GM19395 (cell line): ENCODE measurements around the gene CDH4.

Experiments used
- ATAC-seq: cut with Tn5 transposase; IDR thresholded peaks from one replicate; pipeline ENCODE4 v1.9.1; 2021; ENCODE audit warnings: mild to moderate bottlenecking, moderate library complexity; ENCODE audit not compliant: unreplicated experiment

The CDH4 gene

DNA sequence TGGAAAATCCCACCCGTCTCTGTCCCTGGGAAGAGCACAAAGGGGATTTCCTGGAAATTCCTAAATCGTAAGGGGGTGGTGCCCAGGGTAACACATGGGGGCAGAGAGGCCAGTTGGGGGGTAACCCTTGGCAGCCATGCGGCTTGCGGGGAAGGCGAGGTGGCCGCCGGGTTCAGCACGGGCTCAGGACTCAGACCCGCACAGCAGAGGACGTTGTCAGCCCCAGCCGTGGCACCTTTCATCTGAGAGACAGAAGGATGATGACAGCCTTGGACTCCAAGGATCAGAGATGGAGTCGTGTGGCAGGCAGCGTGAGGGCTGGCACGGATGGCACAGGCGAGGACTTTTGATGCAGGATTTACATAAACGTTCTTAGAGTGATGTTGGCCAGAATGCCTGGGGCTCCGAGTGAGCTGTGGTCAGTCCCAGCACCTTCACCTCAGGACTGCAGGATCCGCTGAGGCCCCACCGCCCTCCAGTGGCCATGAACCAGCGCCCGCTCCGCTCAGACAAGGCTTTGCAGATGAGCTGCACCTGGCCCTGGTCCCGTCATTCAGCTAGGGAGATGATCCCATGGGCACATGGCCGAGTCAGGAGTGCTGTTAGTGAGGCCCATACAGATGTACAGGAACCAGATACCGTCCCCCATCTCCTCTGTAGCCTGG, 623.3 kb downstream of the CDH4 start:
- no peak for ATAC-seq

- no peak for ATAC-seq
These were observed 623.9 kb downstream of the CDH4 start for GRCh38 chr20:61875996-61876395.

DNA sequence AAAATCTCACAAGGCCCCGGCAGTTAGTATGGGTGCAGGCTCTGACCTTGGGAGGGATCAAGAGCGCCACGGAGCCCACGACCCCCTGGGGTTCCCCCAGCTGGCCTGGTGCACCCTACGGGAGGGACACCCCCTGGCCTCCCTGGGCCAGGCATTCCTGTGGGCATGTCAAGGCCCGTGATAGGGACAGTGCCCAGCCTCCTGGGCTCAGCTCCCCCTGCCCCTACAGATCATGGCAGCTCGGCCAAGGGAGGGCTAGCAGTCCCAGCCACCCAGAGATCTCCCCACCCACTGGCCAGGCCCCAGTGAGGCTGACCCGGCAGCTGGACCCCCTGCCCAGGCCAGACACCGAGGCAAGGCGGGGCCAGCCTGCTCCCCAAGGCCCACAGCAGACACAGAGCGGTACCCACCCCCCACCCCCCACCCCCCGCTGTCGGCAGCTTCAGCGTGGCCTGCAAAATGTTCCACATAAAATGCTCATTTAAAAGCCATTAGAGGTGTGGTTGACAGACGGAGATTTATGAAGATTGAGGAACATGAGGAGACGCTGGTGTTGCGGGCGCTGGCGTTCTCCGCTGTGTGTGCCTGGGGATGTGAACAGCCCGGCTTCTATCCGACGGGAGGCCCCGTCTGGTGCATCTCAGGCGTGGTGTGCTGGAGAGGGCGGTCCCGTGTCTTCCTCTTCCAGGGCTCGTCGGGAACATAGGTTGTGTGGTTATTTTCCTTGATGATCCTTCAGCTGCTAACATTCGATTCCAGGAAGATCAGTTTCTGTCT, 625.1 kb downstream of the CDH4 start:
- no peak for ATAC-seq

GRCh38 chr20:61877776-61878477, 625.9 kb downstream of the CDH4 start:
- ATAC-seq, result no peak

DNA sequence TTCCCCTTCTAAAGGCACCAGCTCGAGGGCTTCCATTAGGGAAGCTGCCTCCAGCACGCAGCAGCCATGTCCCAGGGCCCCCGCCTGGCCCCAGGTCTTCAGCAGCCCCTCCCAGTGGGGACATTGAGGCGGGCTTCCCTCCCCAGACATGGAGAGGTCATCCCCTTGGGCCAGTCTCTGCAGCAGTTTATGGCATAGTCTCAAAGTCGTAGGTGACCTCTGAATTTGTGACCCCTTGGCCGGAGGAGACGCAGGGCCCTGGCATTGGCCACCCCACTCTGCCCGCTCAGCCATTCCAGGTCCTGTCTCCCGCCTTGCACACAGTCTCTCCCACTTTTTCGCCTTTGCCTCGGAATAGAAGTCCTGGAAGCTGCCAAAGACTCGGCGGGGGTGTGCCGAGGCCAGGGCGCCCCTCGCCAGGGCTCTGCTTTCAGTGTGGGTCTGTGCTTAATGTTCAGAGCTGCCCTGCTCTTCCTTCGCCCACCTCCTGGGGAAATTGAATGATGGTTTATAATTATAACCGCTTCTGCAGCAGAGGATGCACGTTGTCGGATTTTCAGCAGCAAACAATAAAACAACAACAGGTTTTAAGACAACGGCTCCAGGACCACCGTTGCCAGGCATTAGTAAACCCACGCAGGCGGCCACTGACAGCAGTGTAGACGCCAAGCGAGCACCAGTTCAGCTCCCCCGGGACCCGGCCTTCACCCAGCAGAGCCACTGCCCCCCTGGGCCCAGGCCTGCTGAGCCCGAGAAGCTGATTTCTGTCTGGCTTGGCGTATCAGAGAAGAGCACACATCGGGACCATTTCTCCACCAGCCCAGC, 626.6 kb downstream of the CDH4 start:
- no peak for ATAC-seq

GRCh38 chr20:61879303-61879620, 627.2 kb downstream of the CDH4 start:
- ATAC-seq, result no peak

DNA sequence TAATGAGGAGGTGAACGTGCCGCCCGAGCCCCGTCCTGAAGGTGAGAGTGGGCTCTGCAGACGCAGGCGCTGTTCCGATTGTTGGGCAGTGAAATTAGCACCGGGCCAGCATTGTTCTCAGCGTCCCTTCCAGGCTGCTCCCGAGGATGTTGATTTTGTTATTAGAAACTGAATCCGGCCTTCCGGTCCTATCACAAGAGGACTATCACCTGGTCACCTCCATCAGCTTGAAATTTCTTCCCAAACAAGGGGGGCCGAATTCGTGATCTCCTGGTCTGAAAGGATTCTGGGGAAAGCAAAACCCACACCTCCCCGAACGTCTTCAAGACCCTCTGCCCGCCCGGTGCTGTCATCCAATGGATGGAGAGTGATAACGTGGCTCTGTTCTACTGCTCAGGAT, 627.6 kb downstream of the CDH4 start:
- ATAC-seq, result no peak

GRCh38 chr20:61880706-61881105, 628.6 kb downstream of the CDH4 start:
- ATAC-seq, result no peak

GRCh38 chr20:61881416-61881815, 629.4 kb downstream of the CDH4 start:
- no peak for ATAC-seq

- ATAC-seq, result no peak
These were observed 629.8 kb downstream of the CDH4 start for GRCh38 chr20:61881861-61882260.

DNA sequence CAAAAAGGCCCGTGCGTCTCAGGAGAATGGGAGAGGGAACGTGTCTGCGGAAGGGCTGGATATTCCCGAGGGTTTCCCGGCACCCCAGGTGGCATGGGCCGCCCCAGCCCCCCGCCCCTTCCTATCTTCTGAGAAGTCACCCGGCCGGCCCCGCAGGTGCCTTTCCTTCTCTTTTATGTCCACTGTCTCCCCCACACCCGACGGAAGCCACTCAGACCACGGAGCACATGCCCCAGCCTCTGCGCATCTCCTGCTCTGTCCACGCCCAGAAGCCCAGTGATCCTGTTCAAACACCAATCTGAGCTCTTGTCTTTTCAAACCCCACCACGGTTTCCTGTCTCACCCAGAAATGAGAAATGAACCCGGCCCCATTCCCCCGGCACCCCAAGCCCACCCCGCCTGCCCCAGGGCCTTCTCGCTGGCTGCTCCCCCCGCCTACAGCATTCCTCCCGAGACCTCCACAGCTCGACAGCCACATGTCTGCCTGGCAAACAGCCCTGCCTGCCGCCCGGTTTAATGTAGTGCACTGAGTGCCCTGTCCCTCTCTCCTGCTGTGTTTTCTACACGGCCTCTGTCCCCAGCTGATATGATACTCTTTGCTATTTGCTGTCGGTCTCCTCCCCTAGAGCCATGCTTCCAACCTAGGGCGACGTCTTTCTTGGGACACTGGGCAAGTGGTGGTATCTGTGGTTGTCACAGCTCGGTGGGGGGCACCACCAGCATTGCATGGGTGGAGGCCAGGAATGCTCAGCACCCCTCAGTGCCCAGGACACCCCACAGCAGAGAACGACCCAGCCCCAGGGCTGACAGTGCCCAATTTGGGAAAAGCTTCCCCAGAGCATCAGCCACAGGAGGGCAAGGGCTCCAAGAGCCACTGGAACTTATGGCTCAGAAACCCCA, 630.9 kb downstream of the CDH4 start:
- ATAC-seq, result no peak

DNA sequence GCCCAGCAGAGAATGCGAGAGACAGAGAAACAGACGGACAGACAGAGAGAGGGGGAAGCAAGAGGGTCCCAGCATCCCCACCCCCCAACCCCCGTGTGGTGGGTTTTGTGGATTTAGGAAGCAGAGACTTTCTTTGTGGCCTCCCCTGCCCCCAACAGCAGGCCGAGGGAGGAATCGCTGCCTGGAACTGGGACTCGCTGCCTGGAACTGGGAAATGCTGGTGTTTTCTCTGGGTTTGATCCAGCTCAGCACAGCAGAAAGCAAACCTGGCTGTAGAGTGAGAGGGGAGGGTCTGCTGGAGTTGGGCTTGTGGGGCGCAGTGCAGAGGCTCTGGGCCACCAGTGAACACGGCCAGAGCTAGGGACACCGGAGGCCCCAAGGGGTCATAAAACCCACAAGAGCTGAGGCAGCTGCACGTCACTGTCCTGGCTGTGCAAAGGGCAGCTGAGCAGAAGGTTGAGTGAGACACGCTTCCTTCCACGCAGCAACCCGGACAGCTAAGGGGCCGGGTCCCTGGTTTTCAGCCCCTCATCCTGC, 631.9 kb downstream of the CDH4 start:
- no peak for ATAC-seq

GRCh38 chr20:61884571-61885389, 632.7 kb downstream of the CDH4 start:
- ATAC-seq, result no peak

DNA sequence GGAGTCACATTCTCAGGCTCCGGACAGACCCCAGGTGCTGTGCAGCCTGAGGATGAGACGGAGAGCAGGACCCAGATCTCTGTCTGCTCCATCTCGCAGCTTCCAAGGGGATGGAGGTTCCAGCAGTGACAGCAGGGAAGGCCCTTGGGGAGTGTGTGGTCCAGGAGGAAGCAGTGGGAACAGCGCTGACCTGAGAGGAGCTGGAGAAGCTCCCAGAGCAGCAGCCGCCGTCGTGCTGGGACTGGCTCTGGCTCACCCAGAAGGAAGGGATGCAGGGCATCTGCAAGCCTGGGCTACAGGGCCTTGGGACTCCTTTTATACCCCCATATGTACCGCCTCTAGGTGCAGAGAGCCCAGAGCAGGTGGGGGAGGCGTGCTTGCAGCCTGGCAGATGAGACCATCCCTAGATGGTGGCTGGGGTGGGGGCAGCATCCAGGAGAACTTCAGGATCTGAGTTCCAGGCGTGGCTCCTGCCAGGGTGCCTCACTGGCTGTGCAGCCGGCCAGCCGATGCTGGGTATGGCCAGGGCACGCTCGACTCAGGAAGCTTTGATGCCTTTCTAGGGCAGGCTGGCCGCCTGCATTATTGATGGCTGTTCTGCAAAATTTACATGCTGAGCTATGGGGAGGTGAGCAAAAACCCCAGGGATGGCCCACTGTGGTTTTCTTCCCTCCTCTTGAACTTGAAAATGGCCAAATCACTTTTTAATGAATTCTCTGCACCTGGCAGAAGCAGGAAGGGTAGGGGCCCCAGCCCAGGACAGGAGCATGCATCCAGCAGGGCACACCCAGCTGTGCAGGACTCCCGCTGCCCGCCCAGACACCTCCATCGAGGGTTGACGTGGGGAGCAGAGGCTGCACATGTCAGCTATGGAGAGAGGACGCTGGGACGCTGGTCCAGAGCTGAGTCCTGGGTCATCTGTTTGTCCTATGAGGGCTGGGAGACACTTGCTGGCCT, 634.0 kb downstream of the CDH4 start:
- no peak for ATAC-seq

DNA sequence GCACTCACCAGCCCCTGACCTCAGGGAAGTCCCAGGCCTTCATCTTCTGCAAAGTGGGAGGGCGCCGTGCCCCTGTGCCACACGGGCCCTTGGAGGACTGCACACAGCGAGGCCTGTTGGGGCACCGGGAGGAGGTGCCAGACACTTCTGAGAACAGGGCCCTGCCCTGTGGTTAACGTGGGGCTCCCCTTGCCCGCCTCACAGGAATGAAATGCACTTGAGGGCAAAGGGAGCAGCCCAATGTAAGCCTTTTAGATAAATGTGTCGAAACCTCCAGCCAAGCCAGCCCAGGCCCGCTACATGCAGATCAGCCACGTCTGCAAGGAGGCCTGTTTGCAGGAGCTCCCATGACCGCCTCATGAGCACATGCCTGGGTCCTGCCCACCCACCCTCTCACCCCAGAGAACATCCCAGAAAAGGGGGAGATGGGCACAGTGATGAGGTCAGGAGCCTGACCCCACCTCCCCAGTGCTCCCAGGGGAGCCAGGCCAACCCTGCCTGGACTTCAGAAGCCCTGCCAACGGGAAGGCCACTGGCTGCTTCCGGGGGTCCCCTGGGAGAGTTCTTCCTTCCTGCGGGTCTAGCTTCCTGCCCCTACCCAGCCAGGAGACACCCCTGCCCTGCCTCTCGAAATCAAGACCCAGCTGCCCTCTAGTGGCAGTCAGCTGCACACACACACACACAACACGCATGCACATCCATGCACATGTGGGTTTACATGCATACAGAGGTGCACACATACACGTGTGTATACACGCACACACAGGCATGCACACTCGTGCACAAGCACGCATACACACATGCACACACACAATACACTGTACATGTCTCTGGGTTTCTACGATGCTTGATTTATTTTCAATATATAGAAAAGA, 634.9 kb downstream of the CDH4 start:
- ATAC-seq, result no peak

DNA sequence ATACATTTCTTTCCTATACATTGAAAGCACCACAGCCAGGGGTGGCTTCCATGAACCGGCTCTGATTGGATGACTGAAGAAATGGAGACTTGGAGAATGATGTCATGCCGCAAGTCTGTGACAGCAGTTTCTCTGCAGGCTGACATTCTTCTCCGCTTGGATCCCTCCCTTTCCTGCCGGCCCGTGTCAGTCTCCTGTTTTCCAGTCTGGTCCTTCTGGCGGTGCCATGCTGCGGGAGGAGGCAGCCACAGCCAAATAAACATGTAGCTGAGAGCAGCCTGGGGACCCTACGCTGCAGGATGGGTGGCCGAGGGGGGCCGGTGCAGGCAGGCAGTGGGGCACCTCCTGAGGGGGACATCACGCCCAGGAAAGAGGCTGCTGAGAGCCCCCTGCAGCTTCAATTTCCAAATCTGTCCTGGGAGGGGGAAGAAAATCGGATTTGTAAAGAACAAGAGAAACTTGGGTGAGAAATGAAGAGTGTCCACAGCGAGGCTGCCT, 635.6 kb downstream of the CDH4 start:
- no peak for ATAC-seq
